HL-60 (cell line): ENCODE data around the gene RSPH10B.
"Not testable (repeated sequence)": the region's sequence is repeated elsewhere in the genome, so short reads cannot be mapped to it uniquely, and the experiment has no call there.

ENCODE experiments used
- CTCF ChIP-seq: IDR thresholded peaks from one replicate; pipeline ENCODE4 v1.5.1; 2011; ENCODE audit warnings: low read length, control low read depth, inconsistent platforms; ENCODE audit not compliant: insufficient read depth
- GABPA ChIP-seq: IDR thresholded peaks from 2 replicates; pipeline ENCODE4 v1.6.1; 2012; ENCODE audit warnings: low read depth
- POLR2AphosphoS5 ChIP-seq: IDR thresholded peaks from 2 replicates; pipeline ENCODE4 v1.6.1; 2012; ENCODE audit warnings: low read depth
- REST ChIP-seq: IDR thresholded peaks from 2 replicates; pipeline ENCODE4 v1.6.1; 2012; ENCODE audit warnings: low read depth; ENCODE audit not compliant: insufficient replicate concordance
- SPI1 ChIP-seq: IDR thresholded peaks from 2 replicates; pipeline ENCODE4 v1.6.1; 2012; ENCODE audit warnings: low read depth, mild to moderate bottlenecking, borderline replicate concordance

- TF ChIP-seq CTCF, REST, POLR2AphosphoS5, SPI1, GABPA: not testable (repeated sequence)
Observed at GRCh38 chr7:5916529-5916928, 54.0 kb downstream of the RSPH10B start.
